G401.6 (cell line): ENCODE measurements around the gene NEK8.
"Not testable (repeated sequence)": the region's sequence is repeated elsewhere in the genome, so short reads cannot be mapped to it uniquely, and the experiment has no call there.

Experiments used
- FAIRE-seq: peaks from 2 replicates; lab custom pipeline; 2012; peaks lifted over from hg19 to GRCh38; lab: Jason Lieb, UNC

The NEK8 gene

GRCh38 chr17:28765038-28765437 is 36.5 kb downstream of the NEK8 start:
- no peak for FAIRE-seq

DNA sequence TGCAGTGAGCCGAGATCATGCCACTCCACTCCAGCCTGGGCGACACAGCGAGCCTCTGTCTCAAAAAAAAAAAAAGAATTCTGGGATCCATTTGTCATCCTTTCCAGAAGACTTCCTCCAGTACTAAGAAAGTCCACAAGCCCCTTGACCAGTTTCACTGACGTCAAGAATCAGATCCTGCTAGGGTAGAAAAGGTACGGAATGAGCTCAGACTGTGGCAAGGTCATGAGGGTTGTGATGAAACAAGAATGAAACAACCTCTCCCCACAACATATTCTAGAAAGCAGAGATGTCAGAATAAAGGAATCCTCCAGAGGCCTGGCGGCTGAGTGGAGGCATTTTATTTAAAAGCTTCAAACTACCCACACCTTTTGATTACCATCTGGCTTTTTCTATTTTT is 45.1 kb downstream of the NEK8 start:
- FAIRE-seq: no peak

- FAIRE-seq: no peak
Observed at GRCh38 chr17:28774206-28774605, 45.6 kb downstream of the NEK8 start.

- no peak for FAIRE-seq
Observed at GRCh38 chr17:28777178-28777577, 48.6 kb downstream of the NEK8 start.

DNA sequence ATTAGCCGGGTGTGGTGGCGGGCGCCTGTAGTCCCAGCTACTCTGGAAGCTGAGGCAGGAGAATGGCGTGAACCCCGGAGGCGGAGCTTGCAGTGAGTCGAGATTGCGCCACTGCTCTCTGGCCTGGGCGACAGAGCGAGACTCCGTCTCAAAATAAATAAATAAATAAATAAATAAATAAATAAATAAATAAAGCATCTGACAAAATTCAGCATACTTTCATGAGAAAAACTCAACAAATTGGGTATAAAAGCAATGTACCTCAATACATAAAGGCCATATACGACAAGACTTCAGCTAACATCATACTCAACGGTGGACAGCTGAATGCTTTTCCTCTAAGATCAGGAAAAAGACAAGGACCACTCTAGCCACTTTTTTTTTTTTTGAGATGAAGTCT is 51.0 kb downstream of the NEK8 start:
- FAIRE-seq: not testable (repeated sequence)

DNA sequence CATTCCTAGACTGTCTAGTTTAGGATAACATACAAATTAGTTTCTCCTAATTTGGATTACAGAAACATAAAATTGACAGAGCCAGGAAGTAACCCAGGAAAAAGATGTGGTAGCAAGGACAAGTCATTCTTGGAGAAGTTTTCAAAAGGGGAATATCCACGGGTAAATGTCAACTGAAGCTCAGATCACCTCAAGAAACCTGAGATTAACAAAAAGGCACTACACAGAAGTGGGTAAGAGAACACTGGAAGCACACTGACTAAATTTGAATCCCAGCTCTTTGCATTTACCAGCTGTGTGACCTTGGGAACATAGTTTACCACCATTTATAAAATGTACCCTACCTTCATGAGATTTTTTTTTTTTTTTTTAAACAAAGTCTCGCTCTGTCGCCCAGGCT is 54.6 kb downstream of the NEK8 start:
- FAIRE-seq: no peak

DNA sequence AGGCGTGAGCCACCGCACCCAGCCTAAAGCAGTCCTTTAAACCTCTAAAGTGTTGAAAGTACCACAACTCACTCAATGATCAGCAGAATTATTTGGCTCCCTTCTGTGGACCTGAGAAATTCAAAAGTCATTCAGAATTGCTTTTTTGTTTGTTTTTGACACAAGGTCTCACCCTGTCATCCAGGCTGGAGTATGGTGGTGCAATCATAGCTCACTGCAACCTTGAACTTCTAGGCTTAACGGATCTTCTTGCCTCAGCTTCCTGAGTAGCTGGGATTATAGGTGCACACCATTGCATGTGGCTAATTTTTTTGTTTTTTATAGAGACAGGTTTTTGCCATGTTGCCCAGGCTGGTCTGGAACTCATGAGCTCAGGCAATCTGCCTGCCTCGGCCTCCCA is 59.5 kb downstream of the NEK8 start:
- FAIRE-seq: no peak
